OCI-LY1 (cell line): ENCODE data around the gene TGM5.

Experiments used
- EZH2 ChIP-seq: fragments of 200-600 bp; sonication (generic), shearing (Covaris generic); IDR thresholded peaks from 2 replicates; pipeline ENCODE4 v1.8.0; 2017; ENCODE audit warnings: borderline replicate concordance, mixed run types, mild to moderate bottlenecking, antibody characterized with exemption, low read length, moderate library complexity, mixed read lengths
- TF ChIP-seq, protein P1 (sequence below): fragments of 200-600 bp; sonication (generic), shearing (Covaris generic); IDR thresholded peaks from 2 replicates; pipeline ENCODE4 v1.5.1; 2017; ENCODE audit warnings: mild to moderate bottlenecking, antibody characterized with exemption, low read length, moderate library complexity, mixed read lengths

DNA sequence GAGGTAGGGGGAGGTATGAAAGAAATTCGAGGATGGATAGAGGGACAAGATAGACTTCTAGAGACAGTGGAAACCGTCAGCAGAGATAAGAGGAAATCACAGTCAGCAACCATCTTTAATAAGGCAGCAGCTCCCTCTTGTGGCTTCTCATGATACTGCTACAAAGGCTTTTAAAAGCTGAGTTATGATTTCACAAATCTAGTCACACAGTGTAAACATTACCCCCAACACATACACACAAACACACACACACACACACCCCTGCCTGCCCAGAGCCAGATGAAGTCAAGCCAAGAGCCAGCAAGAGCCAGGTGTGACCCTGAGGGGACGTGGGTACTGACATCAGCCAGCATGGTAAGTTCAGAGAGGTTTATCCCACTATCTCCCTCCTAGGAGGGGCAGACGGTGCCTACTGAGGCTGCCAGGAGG, 18.9 kb upstream of the TGM5 start:
- TF ChIP-seq, protein P1, sequence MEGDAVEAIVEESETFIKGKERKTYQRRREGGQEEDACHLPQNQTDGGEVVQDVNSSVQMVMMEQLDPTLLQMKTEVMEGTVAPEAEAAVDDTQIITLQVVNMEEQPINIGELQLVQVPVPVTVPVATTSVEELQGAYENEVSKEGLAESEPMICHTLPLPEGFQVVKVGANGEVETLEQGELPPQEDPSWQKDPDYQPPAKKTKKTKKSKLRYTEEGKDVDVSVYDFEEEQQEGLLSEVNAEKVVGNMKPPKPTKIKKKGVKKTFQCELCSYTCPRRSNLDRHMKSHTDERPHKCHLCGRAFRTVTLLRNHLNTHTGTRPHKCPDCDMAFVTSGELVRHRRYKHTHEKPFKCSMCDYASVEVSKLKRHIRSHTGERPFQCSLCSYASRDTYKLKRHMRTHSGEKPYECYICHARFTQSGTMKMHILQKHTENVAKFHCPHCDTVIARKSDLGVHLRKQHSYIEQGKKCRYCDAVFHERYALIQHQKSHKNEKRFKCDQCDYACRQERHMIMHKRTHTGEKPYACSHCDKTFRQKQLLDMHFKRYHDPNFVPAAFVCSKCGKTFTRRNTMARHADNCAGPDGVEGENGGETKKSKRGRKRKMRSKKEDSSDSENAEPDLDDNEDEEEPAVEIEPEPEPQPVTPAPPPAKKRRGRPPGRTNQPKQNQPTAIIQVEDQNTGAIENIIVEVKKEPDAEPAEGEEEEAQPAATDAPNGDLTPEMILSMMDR: peak; percentile 81
- TF ChIP-seq EZH2: no peak
